Panc1 (cell line): Measurements from ENCODE around the gene VPS36.

Source experiments
- SIN3A ChIP-seq: IDR thresholded peaks from 2 replicates; pipeline ENCODE4 v1.6.1; 2012; ENCODE audit warnings: low read depth, mild to moderate bottlenecking, low read length, moderate library complexity, borderline replicate concordance; ENCODE audit not compliant: insufficient read depth
- TF ChIP-seq, protein P1 (sequence below): fragments of 450-650 bp; IDR thresholded peaks from 2 replicates; pipeline ENCODE4 v1.5.1; 2017; ENCODE audit warnings: mild to moderate bottlenecking

DNA sequence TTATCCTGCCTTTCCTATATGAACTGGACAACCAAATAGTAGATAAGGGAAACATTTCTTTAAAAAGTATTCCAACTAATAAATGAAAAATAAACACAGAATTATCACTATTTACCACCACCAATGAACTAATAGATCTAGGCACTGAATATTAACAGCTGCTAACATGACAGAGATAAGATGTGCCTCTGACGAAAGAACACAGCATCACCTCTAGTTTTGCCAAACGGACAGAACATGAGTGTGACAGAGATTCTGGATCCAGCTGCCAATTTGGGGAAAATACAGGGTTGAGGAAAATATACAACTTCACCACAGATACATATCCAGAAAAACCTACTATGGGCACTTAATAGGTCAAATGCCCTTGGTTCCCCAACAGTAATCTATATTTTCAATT is 18.0 kb downstream of the VPS36 start:
- TF ChIP-seq, protein P1, sequence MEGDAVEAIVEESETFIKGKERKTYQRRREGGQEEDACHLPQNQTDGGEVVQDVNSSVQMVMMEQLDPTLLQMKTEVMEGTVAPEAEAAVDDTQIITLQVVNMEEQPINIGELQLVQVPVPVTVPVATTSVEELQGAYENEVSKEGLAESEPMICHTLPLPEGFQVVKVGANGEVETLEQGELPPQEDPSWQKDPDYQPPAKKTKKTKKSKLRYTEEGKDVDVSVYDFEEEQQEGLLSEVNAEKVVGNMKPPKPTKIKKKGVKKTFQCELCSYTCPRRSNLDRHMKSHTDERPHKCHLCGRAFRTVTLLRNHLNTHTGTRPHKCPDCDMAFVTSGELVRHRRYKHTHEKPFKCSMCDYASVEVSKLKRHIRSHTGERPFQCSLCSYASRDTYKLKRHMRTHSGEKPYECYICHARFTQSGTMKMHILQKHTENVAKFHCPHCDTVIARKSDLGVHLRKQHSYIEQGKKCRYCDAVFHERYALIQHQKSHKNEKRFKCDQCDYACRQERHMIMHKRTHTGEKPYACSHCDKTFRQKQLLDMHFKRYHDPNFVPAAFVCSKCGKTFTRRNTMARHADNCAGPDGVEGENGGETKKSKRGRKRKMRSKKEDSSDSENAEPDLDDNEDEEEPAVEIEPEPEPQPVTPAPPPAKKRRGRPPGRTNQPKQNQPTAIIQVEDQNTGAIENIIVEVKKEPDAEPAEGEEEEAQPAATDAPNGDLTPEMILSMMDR = no peak
- no peak for TF ChIP-seq SIN3A
